ENCODE data around the gene ISLR. TPM values are rescaled to one million over a fixed set of nuclear protein-coding genes. Genes with fewer than 3 reads are reported as not detected.

Gene ISLR
- total and polyA plus RNA-seq, 2 of the 8 experiments (the other 6 are each of a cell fraction or from before 2014, with no cell fraction given): 0.29 to 0.35 TPM

- TF ChIP-seq CHD7 (IDR thresholded peaks at IDR 0.05; ENCODE audit: insufficient replicate concordance, low read length) (no peak), RBBP5 (IDR thresholded peaks at IDR 0.05; ENCODE audit: borderline replicate concordance, low read depth, low read length) (no peak), KDM4A (IDR thresholded peaks at IDR 0.05; ENCODE audit: low read depth, low read length, severe bottlenecking) (no peak), NRF1 (IDR thresholded peaks at IDR 0.05; ENCODE audit: low read depth, low read length) (no peak), JUND (IDR thresholded peaks at IDR 0.05; ENCODE audit: low read length) (no peak), ASH2L (IDR thresholded peaks at IDR 0.05; ENCODE audit: low read length) (no peak), TBP (IDR thresholded peaks at IDR 0.05; ENCODE audit: low read depth, low read length) (no peak), ATF2 (IDR thresholded peaks at IDR 0.05; ENCODE audit: low read length) (no peak), SAP30 (IDR thresholded peaks at IDR 0.05; ENCODE audit: insufficient read depth, insufficient replicate concordance, low read length) (no peak)
Measured at GRCh38 chr15:74209997-74210671, 36.6 kb downstream of the ISLR start (continued).

Measured in H1 (cell line).